Measurements from ENCODE around the gene CEP290. TPM values are rescaled to one million over a fixed set of nuclear protein-coding genes. Genes with fewer than 3 reads are reported as not detected.

Gene CEP290
- total and polyA plus RNA-seq, 2 of the 13 experiments (the other 11 are each of a cell fraction or from before 2014, with no cell fraction given), result 2.4 to 10.8 TPM

- TF ChIP-seq ZNF652 (CRISPR knock-in tag; IDR thresholded peaks at IDR 0.05; ENCODE audit: borderline replicate concordance, low read depth) (no peak), ZNF720 (CRISPR knock-in tag; IDR thresholded peaks at IDR 0.05) (no peak)
Measured at GRCh38 chr12:88113871-88114270, 28.0 kb downstream of the CEP290 start (continued).

DNA sequence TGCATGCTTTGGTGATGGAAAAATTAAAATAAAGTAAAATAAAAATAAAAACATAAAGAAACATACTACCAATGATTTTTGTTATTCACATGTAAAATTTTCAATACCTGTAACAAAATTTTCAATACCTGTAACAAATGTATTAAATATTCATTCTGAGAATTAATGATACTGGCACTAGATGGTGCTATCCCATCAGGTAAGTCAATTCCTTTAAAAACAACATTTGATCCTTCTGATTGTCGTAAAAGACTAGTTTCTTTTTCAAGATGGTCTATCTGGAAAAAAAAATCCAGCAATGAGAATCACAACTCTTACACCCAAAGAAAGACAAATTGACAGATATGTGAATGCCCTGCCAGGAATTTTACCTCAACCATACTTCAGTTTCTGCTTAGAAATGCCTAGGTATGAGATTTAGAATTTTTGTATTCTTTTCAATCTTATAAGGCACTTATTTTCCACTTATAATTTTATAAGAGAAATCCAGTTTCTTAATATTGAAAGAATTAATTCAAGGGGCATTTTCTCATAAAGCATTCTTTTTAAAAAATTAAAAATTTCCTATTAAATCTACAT, 30.7 kb downstream of the CEP290 start:
- WGBS (ENCODE audit: low lambda C conversion rate), result 81% methylated on average over 1 of the region's 1 CpG
- TF ChIP-seq MAFG (CRISPR knock-in tag; IDR thresholded peaks at IDR 0.05) (no peak), STAG1 (CRISPR knock-in tag; IDR thresholded peaks at IDR 0.05) (peak; percentile 68), ZNF382 (CRISPR knock-in tag; IDR thresholded peaks at IDR 0.05; ENCODE audit: borderline replicate concordance) (no peak), ZNF598 (CRISPR knock-in tag; IDR thresholded peaks at IDR 0.05; ENCODE audit: borderline replicate concordance) (no peak), LCORL (IDR thresholded peaks at IDR 0.05) (no peak), LCORL (CRISPR knock-in tag; IDR thresholded peaks at IDR 0.05) (no peak), CEBPB (IDR thresholded peaks at IDR 0.05; ENCODE audit: borderline replicate concordance, low read depth, low read length) (no peak), CTCF (CRISPR knock-in tag; IDR thresholded peaks at IDR 0.05) (peak; percentile 46), E2F1 (CRISPR knock-in tag; IDR thresholded peaks at IDR 0.05) (no peak), SMC3 (IDR thresholded peaks at IDR 0.05; ENCODE audit: low read length) (peak; percentile 25; the same call in 1 of the 2 replicates)
- TF ChIP-seq, protein P1, sequence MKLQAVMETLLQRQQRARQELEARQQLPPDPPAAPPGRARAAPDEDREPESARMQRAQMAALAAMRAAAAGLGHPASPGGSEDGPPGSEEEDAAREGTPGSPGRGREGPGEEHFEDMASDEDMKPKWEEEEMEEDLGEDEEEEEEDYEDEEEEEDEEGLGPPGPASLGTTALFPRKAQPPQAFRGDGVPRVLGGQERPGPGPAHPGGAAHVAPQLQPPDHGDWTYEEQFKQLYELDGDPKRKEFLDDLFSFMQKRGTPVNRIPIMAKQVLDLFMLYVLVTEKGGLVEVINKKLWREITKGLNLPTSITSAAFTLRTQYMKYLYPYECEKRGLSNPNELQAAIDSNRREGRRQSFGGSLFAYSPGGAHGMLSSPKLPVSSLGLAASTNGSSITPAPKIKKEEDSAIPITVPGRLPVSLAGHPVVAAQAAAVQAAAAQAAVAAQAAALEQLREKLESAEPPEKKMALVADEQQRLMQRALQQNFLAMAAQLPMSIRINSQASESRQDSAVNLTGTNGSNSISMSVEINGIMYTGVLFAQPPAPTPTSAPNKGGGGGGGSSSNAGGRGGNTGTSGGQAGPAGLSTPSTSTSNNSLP (IDR thresholded peaks at IDR 0.05; ENCODE audit: low read depth, low read length), result peak; percentile 60; the same call in 1 of the 2 replicates
- H3K9ac ChIP-seq (ENCODE audit: insufficient read depth, low read depth, low read length), result no peak overlapping the region
- ChIA-PET CTCF (ENCODE audit: low intra/inter-chr PET ratio, low total read pairs) (interaction anchor here (1.9 kb wide), 1 partner anchor 282 kb away, joined by 10 read pairs; no protein-coding TSS in a partner anchor), POLR2A (no interaction called here)
- H2AFZ ChIP-seq (ENCODE audit: low read length), result no peak overlapping the region
- no peak overlapping the region for H3K4me3 ChIP-seq (replicated peaks in 1 of 3; ENCODE audit: insufficient read depth in 1 of 3, low read depth in 2 of 3, low read length in 3 of 3)
- no peaks in the 10 kb centered on the region for H3K27me3 ChIP-seq (ENCODE audit: control insufficient read depth in 1 of 2, insufficient read depth in 2 of 2, low read length in 2 of 2)
- H3K79me2 ChIP-seq (ENCODE audit: insufficient read depth, low read length), result no peaks in the 10 kb centered on the region
- DNase-seq (ENCODE audit: low spot score) (peak; percentile 24), FAIRE-seq (no peak), ATAC-seq (no peak)
- H3K27ac ChIP-seq (ENCODE audit: extremely low read length, insufficient read depth, low read length), result no peak overlapping the region
- intact Hi-C loops (cut with micrococcal nuclease; ENCODE audit: unreplicated experiment) (loop anchor here (1.0 to 5.0 kb wide), 2 partner anchors 282 to 881 kb away; no protein-coding TSS in a partner anchor), in situ Hi-C loops (cut with HindIII; ENCODE audit: extremely low pct_ligation_motif_present, low pct_unique_long_range_greater_than_20kb) (no loop called here)
- H3K36me3 ChIP-seq (replicated peaks in 1 of 2; ENCODE audit: control insufficient read depth in 1 of 2, insufficient read depth in 2 of 2, low read length in 2 of 2), result peaks cover 0 to 15% of the 10 kb centered on the region in 2 experiments; a peak in 2 of 5 replicates
- H4K20me1 ChIP-seq (ENCODE audit: insufficient read depth, low read length), result no peaks in the 10 kb centered on the region
- H3K4me2 ChIP-seq (ENCODE audit: low read depth, low read length), result no peak overlapping the region
- H3K9me3 ChIP-seq (ENCODE audit: low read length), result no peaks in the 10 kb centered on the region
- no TSS peak for BruUV-seq (replicated peaks)
- H3K4me1 ChIP-seq (ENCODE audit: insufficient read depth, low read length), result peaks cover 7% of the 10 kb centered on the region
